GM10266 (cell line): Measurements from ENCODE around the gene NRG2.

ENCODE experiments used
- DNase-seq: peaks from one replicate; pipeline ENCODE4 v3.0.0; 2012; ENCODE audit errors: extremely low spot score
- TF ChIP-seq, protein P1 (sequence below): IDR thresholded peaks from 2 replicates; pipeline ENCODE4 v1.5.1; 2012; ENCODE audit warnings: mild to moderate bottlenecking, low read depth; ENCODE audit not compliant: control insufficient read depth, insufficient read depth; ENCODE audit errors: missing control alignments

NRG2 gene

DNA sequence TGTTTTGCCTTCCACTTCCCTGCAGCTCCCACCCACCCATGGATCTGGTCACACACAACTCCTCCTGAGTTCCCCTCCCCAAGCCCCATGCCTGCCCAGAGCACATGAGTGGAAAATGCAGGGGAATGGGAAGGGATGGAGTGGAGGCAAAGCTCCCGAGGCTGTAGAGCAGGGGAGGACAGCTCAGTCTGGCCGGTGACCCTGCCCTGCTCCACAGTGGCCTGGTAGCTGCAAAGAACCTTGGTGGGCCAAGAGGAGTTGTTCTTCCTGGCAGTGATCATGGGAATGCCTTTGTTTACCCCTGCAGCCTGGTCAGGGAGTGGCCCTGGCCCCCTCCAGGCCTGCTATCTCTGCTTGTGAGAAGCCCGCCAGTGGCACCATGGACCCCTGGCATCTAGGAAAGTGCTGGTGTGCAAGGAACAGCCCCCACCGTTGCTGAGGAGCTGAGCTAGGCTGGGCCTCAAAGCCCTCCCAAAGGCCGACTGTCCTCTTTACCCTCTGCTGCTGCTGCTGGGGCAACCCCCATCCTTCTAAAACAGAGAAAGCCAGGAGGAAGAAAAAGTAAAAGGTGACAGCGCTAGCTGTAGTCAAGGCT is 187.1 kb downstream of the NRG2 start:
- no peak for DNase-seq
- TF ChIP-seq, protein P1, sequence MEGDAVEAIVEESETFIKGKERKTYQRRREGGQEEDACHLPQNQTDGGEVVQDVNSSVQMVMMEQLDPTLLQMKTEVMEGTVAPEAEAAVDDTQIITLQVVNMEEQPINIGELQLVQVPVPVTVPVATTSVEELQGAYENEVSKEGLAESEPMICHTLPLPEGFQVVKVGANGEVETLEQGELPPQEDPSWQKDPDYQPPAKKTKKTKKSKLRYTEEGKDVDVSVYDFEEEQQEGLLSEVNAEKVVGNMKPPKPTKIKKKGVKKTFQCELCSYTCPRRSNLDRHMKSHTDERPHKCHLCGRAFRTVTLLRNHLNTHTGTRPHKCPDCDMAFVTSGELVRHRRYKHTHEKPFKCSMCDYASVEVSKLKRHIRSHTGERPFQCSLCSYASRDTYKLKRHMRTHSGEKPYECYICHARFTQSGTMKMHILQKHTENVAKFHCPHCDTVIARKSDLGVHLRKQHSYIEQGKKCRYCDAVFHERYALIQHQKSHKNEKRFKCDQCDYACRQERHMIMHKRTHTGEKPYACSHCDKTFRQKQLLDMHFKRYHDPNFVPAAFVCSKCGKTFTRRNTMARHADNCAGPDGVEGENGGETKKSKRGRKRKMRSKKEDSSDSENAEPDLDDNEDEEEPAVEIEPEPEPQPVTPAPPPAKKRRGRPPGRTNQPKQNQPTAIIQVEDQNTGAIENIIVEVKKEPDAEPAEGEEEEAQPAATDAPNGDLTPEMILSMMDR: no peak

DNA sequence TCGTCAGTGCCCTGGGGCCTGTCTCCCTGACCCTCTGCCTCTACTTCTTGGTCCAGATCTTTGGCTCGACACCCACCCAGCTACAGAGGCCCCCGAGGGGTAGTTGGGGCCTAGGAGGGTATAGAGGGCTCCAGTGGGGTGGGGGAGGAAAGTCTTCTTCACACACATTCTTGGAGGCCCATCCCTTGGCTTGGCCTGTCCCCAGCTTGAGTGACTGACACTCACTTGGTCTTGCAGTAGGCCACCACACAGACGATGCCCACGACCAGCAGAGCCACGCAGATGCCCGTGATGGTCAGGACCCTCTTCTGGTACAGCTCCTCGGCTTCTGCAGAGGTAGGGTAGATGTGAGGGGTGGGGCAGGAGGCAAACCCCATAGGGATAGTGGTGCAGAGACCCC is 187.6 kb downstream of the NRG2 start:
- no peak for DNase-seq
- TF ChIP-seq, protein P1: no peak

DNA sequence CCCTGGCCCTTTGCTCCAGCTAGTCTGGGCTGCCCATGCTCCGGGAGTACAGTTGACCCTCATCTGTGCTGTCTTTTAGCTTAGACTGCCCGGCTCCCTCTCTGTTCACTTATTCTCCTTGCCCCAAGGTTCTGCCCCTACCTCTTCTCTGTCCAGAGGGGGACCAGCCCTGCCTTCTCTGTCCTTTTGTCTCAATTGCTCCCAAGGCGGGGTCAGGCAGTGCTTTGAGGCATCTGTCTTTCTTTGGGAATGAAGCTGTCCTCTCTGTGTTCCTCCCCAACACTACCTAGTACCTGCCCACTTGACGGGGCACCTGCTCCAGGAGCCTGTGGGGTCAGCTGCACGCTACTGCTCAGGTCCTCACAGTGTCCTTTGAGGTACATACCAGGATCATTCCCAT is 188.1 kb downstream of the NRG2 start:
- DNase-seq: no peak
- TF ChIP-seq, protein P1: no peak

DNA sequence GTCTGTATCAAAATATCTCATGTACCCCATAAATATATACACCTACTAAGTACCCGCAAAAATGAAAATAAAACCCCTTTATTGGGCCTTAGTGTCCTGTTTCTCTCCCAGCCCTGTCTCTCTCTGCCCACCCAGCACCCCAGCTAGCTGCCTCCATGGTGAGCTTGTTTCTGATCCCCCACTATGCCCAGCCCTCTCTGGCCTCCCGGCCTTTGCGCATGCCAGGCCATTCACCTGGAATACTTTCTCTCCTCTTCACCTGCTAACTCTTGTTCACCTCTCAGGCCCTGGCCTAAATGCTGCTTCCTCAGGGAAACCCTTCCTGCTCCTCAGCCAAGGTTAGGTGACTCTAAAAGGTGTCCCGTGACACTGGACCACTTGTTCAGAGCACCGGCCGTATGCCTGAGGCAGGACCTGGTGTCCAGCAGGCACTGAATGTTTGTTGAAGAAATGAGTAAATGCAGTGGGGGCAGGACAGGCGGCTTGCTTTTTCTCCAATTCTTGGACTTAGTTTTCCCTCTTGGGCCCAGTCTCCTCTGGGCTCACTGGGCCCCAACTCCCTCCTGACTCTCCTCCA is 189.0 kb downstream of the NRG2 start:
- DNase-seq: no peak
- TF ChIP-seq, protein P1: no peak

DNA sequence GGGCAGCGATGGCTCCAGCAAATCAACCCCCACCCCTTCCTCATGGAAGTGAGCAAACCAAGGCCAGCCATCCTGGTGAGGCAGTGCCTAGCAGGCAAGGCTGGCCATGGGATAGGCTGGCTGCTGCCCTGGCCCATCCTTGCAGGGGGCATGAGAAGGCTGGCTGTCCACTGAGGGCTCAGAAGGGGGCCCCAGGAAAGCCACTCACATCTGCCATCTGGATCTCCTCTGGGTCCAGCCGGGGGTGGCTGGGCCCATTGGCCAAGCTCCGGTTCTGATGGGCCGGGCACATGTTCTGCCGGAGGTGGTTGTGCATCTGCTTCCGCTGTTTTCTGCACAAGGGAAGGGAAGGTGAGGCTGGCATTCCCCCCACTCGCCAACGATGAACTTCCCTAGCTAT is 190.4 kb downstream of the NRG2 start:
- no peak for DNase-seq
- TF ChIP-seq, protein P1: no peak

DNA sequence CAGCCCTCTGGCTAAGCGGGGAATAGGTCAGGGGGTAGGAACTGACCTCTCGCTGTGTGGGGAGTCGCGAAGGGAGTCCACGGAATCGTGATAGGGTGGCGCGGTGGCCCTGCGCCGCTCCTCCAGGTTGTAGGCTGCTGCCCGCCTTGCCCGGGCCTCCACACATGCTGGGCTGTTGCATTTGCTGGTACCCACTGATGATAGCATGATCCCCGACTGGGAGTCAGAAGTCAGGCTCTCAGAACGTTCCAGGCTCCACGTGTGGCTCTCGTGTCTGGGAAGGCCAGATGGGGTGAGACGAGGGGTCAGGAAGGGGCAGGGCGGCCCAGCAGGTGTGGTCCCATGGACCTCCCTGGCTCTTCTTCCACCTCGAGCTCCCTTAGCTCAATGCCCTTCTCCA is 191.5 kb downstream of the NRG2 start:
- no peak for DNase-seq
- TF ChIP-seq, protein P1: no peak

DNA sequence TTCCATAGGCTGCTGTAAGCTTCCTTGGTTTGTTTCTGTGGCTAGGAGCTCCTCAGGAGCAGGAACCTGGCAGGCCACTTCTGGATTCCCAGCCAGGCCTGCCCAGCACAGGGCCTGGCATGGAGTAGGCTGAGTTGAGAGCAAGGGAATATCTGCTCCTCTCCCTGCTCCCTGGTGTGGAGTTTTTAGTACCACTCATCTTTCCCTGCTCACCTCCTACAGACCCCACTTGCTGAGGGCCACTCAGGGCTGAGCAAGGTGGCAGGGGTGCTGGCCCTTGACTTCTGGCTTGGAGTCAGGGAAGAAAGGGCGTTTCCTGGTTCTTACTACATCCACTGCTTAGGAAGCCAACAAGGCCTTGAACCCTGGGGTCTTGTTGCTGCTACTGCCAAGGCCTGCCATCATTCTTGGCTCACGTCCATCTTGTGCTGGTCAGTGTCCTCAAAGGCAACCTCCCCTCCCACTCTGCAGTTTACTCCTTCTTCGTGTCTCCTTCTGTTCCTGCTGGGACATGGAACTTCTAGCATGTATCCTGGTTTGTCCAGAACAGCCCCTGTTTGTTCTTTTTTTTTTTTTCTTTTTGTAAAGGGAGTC is 192.6 kb downstream of the NRG2 start:
- DNase-seq: no peak
- TF ChIP-seq, protein P1: no peak
